ENCODE measurements around the gene PRKN. TPM values are rescaled to one million over a fixed set of nuclear protein-coding genes. Genes with fewer than 3 reads are reported as not detected.

PRKN gene
- total RNA-seq, 2 experiments from 2014 or later = not detected

GRCh38 chr6:161417717-161418462 is 1309.7 kb downstream of the PRKN start:
- Mint-ChIP-seq H3K36me3 (no peaks in the 10 kb centered on the region), H3K4me3 (no peak overlapping the region), H3K4me1 (no peaks in the 10 kb centered on the region), H3K27ac (no peak overlapping the region), H3K27me3 (peaks cover 26% of the 10 kb centered on the region), H3K9me3 (ENCODE audit: low read depth) (no peaks in the 10 kb centered on the region)
- no peak for ATAC-seq
- DNase-seq = no peak
- CTCF ChIA-PET = interaction anchor here (0.7 to 2.7 kb wide), 23 partner anchors 9 to 1139 kb away, joined by 3 to 22 read pairs (median 4); no protein-coding TSS in a partner anchor

- ATAC-seq = no peak
- Mint-ChIP-seq H3K4me1 (no peaks in the 10 kb centered on the region), H3K27ac (no peak overlapping the region), H3K9me3 (ENCODE audit: low read depth) (no peaks in the 10 kb centered on the region), H3K27me3 (peaks cover 16% of the 10 kb centered on the region), H3K4me3 (no peak overlapping the region), H3K36me3 (no peaks in the 10 kb centered on the region)
- no peak for DNase-seq
- CTCF ChIA-PET = no interaction called here
These were observed 1312.2 kb downstream of the PRKN start for GRCh38 chr6:161415302-161415855.

GRCh38 chr6:161414707-161415106 is 1312.9 kb downstream of the PRKN start:
- CTCF ChIA-PET = no interaction called here
- no peaks in the 10 kb centered on the region for H3K36me3 Mint-ChIP-seq

GRCh38 chr6:161414180-161414579 is 1313.4 kb downstream of the PRKN start:
- CTCF ChIA-PET = no interaction called here
- Mint-ChIP-seq H3K27me3 (peaks cover 16% of the 10 kb centered on the region), H3K4me1 (no peaks in the 10 kb centered on the region), H3K9me3 (ENCODE audit: low read depth) (no peaks in the 10 kb centered on the region), H3K4me3 (no peak overlapping the region), H3K27ac (no peak overlapping the region), H3K36me3 (no peaks in the 10 kb centered on the region)
- no peak for DNase-seq
- no peak for ATAC-seq

More at GRCh38 chr6:161414707-161415106, 1312.9 kb downstream of the PRKN start:
- Mint-ChIP-seq H3K27me3 (peaks cover 16% of the 10 kb centered on the region), H3K27ac (no peak overlapping the region), H3K4me1 (no peaks in the 10 kb centered on the region), H3K4me3 (no peak overlapping the region), H3K9me3 (ENCODE audit: low read depth) (no peaks in the 10 kb centered on the region)
- DNase-seq (no peak), ATAC-seq (no peak)

GRCh38 chr6:161413355-161413771 is 1314.2 kb downstream of the PRKN start:
- H3K36me3 Mint-ChIP-seq = no peaks in the 10 kb centered on the region
- DNase-seq (no peak), ATAC-seq (no peak)
- H3K9me3 Mint-ChIP-seq (ENCODE audit: low read depth) = no peaks in the 10 kb centered on the region
- H3K27me3 Mint-ChIP-seq = peaks cover 11% of the 10 kb centered on the region
- H3K27ac Mint-ChIP-seq = no peak overlapping the region
- CTCF ChIA-PET = no interaction called here
- H3K4me1 Mint-ChIP-seq = no peaks in the 10 kb centered on the region
- no peak overlapping the region for H3K4me3 Mint-ChIP-seq

- Mint-ChIP-seq H3K4me1 (no peaks in the 10 kb centered on the region), H3K9me3 (ENCODE audit: low read depth) (no peaks in the 10 kb centered on the region), H3K4me3 (no peak overlapping the region), H3K27ac (no peak overlapping the region), H3K36me3 (no peaks in the 10 kb centered on the region), H3K27me3 (peaks cover 11% of the 10 kb centered on the region)
- ATAC-seq (no peak), DNase-seq (no peak)
- CTCF ChIA-PET = no interaction called here
These were observed 1314.8 kb downstream of the PRKN start for GRCh38 chr6:161412795-161413194.

- DNase-seq = no peak
- H3K9me3 Mint-ChIP-seq (ENCODE audit: low read depth) = no peaks in the 10 kb centered on the region
- no peak overlapping the region for H3K4me3 Mint-ChIP-seq
- no peaks in the 10 kb centered on the region for H3K4me1 Mint-ChIP-seq
- ATAC-seq = no peak
- no peak overlapping the region for H3K27ac Mint-ChIP-seq
- CTCF ChIA-PET = no interaction called here
- H3K36me3 Mint-ChIP-seq = no peaks in the 10 kb centered on the region
- H3K27me3 Mint-ChIP-seq = peaks cover 11% of the 10 kb centered on the region
These were observed 1316.2 kb downstream of the PRKN start for GRCh38 chr6:161411265-161411944.

- peaks cover 8% of the 10 kb centered on the region for H3K27me3 Mint-ChIP-seq
- no peak for DNase-seq
- CTCF ChIA-PET = no interaction called here
These were observed 1316.8 kb downstream of the PRKN start for GRCh38 chr6:161410736-161411135.

GRCh38 chr6:161410076-161410475 is 1317.5 kb downstream of the PRKN start:
- Mint-ChIP-seq H3K4me1 (no peaks in the 10 kb centered on the region), H3K27ac (no peak overlapping the region), H3K27me3 (peaks cover 6% of the 10 kb centered on the region), H3K9me3 (ENCODE audit: low read depth) (no peaks in the 10 kb centered on the region), H3K36me3 (no peaks in the 10 kb centered on the region), H3K4me3 (no peak overlapping the region)
- CTCF ChIA-PET = no interaction called here
- no peak for ATAC-seq
- DNase-seq = no peak

More at GRCh38 chr6:161410736-161411135, 1316.8 kb downstream of the PRKN start:
- no peak for ATAC-seq
- Mint-ChIP-seq H3K27ac (no peak overlapping the region), H3K4me1 (no peaks in the 10 kb centered on the region), H3K36me3 (no peaks in the 10 kb centered on the region), H3K9me3 (ENCODE audit: low read depth) (no peaks in the 10 kb centered on the region), H3K4me3 (no peak overlapping the region)

- Mint-ChIP-seq H3K4me1 (no peaks in the 10 kb centered on the region), H3K9me3 (ENCODE audit: low read depth) (no peaks in the 10 kb centered on the region), H3K27ac (no peak overlapping the region), H3K36me3 (no peaks in the 10 kb centered on the region), H3K4me3 (no peak overlapping the region), H3K27me3 (peaks cover 4% of the 10 kb centered on the region)
- CTCF ChIA-PET = no interaction called here
- ATAC-seq (no peak), DNase-seq (no peak)
These were observed 1318.2 kb downstream of the PRKN start for GRCh38 chr6:161409353-161409752.

GRCh38 chr6:161408041-161408440 is 1319.5 kb downstream of the PRKN start:
- DNase-seq = no peak
- ATAC-seq = no peak
- H3K27ac Mint-ChIP-seq = no peak overlapping the region

GRCh38 chr6:161407581-161407980 is 1320.0 kb downstream of the PRKN start:
- no peak for ATAC-seq
- H3K9me3 Mint-ChIP-seq (ENCODE audit: low read depth) = no peaks in the 10 kb centered on the region

More at GRCh38 chr6:161408041-161408440, 1319.5 kb downstream of the PRKN start:
- no peaks in the 10 kb centered on the region for H3K9me3 Mint-ChIP-seq (ENCODE audit: low read depth)
- H3K36me3 Mint-ChIP-seq = no peaks in the 10 kb centered on the region
- peaks cover 3% of the 10 kb centered on the region for H3K27me3 Mint-ChIP-seq
- CTCF ChIA-PET = interaction anchor here (0.6 kb wide), 1 partner anchor 37 kb away, joined by 3 read pairs; no protein-coding TSS in a partner anchor
- H3K4me1 Mint-ChIP-seq = no peaks in the 10 kb centered on the region
- H3K4me3 Mint-ChIP-seq = no peak overlapping the region

GRCh38 chr6:161407115-161407514 is 1320.5 kb downstream of the PRKN start:
- CTCF ChIA-PET = no interaction called here
- no peak for ATAC-seq
- Mint-ChIP-seq H3K4me1 (no peaks in the 10 kb centered on the region), H3K27ac (no peak overlapping the region), H3K27me3 (peaks cover 8% of the 10 kb centered on the region), H3K9me3 (ENCODE audit: low read depth) (no peaks in the 10 kb centered on the region), H3K36me3 (no peaks in the 10 kb centered on the region), H3K4me3 (no peak overlapping the region)
- no peak for DNase-seq

More at GRCh38 chr6:161407581-161407980, 1320.0 kb downstream of the PRKN start:
- Mint-ChIP-seq H3K36me3 (no peaks in the 10 kb centered on the region), H3K4me1 (no peaks in the 10 kb centered on the region), H3K27me3 (peaks cover 6% of the 10 kb centered on the region), H3K4me3 (no peak overlapping the region), H3K27ac (no peak overlapping the region)
- no peak for DNase-seq
- CTCF ChIA-PET = interaction anchor here (0.6 kb wide), 1 partner anchor 37 kb away, joined by 3 read pairs; no protein-coding TSS in a partner anchor

GRCh38 chr6:161406646-161407045 is 1320.9 kb downstream of the PRKN start:
- no peaks in the 10 kb centered on the region for H3K4me1 Mint-ChIP-seq
- CTCF ChIA-PET = no interaction called here
- H3K4me3 Mint-ChIP-seq = no peak overlapping the region
- ATAC-seq = no peak
- no peak overlapping the region for H3K27ac Mint-ChIP-seq
- no peak for DNase-seq
- H3K27me3 Mint-ChIP-seq = peaks cover 8% of the 10 kb centered on the region
- no peaks in the 10 kb centered on the region for H3K36me3 Mint-ChIP-seq
- H3K9me3 Mint-ChIP-seq (ENCODE audit: low read depth) = no peaks in the 10 kb centered on the region
